Superior temporal gyrus (tissue), 1 donor: Measurements from ENCODE around the gene IL21R.

Experiments
- DNase-seq: peaks from one replicate; pipeline ENCODE4 v3.0.0-alpha.2; 2016; ENCODE audit errors: extremely low spot score

Gene IL21R

DNA sequence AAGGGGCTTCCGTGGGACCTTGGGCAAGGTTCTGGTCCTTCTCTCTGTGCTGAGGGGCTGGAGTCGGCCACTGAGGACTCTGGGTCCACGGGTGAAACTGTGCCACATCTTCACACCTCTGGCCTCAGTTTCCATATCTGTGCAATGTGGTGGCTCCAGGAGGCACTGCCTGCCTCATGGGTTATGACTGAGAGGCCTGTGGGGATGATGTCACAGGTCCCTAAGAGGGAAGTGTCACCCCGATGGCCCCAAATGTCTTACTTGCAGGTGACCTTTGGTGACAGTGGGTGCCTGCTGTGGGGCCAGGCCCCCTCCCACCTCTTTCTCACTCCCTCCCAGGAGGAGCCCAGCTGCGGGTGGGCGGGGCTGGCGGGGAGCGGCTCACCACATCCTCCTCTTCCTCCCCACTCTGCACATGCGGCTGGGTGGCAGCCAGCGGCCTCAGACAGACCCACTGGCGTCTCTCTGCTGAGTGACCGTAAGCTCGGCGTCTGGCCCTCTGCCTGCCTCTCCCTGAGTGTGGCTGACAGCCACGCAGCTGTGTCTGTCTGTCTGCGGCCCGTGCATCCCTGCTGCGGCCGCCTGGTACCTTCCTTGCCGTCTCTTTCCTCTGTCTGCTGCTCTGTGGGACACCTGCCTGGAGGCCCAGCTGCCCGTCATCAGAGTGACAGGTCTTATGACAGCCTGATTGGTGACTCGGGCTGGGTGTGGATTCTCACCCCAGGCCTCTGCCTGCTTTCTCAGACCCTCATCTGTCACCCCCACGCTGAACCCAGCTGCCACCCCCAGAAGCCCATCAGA, at the start of gene IL21R:
Gene IL21R (plus strand): TSS at position 407 of the 801 bp plus-strand sequence. CDS start 27,898 bp downstream, outside the sequence.
- DNase-seq: no peak

DNA sequence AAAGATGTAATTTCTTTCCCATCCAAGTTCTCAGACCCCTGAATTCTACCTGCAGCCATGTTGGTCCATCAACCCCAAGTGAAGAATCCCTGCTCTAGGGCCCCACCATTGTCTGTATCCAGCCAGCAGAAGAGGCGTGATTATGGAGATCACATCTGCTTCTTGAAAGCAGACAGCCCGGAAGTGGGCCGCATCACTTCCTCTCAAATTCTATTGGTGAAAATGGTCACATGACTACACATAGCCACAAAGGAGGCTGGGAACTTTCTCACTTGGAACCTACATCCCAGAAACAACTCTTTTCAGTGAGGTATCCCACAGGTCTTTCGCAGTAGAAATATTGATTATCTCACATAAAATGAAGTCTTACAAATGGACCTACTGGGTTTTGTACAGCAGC, 48.1 kb upstream of the IL21R start:
- no peak for DNase-seq

DNA sequence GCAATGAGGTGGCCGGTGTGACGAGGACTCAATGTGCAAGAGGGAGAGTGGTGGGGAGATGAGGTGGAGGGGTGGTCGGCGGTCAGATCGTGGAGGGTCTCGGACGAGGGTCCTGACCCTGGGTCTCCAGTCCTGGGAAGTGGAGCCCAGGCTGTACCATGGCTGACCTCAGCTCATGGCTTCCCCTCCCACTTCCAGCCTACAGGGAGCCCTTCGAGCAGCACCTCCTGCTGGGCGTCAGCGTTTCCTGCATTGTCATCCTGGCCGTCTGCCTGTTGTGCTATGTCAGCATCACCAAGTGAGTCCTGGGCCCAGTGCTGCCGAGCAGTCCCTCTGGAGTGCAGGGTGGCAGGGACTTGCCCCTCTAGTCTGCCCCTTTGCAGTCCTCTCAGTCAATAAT, 46.4 kb upstream of the IL21R start:
- no peak for DNase-seq

DNA sequence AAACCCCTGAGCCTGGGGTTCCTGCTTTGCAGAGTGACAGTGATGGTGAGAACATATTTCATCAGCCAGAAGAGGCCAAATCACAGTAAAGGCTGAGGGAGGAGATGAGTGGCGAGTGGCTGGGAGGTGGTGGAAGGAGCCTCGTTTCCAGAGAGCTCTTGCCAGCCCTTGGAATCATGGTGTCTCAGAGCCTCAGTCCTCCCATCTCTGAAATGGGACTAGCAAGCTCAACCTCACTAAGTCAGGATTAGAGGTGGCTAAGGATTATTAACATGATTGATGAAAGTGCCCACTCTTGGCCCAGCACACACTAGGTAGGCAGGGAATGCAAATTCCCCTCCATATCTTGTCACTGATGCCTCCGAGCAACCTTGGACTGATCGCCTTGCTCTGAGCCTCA, 45.2 kb upstream of the IL21R start:
- DNase-seq: no peak

DNA sequence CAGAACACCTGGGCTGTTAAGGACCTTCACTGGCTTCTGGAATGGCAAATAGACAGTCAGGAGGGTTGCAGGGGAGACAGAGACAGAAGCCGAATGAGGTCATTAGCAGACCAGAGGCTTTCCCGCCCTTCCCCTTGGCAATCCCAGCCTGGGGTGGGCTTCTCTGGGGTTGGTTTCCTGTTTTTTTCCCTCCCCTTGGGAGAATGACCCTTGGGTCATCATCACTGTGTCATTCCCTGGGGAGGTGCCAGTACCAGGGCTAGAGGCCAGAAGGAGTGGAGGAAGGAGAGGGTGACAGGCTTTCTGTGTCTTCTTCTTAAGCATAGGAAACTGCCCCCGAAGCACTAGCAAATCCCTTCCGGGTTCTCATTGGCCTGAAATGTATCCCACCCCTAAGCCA, 42.9 kb upstream of the IL21R start:
- no peak for DNase-seq

DNA sequence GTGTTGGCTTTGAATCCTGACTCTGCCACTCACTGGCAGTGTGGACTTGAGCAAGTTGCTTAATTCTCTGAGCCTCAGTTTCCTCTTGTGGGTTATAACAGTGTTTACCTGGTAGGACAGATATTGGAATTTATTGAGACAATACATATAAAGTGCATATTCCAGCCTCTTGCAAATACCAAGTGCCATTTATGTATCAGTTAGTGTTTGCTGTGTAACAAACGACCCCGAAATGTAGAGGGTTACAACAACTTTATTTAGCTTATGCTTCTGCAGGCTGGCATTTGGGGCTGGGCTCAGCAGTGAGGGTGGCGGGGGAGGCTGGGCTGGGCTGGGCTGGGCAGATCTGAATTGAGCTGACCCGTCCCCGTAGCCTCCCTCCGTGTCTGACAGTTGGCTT, 42.4 kb upstream of the IL21R start:
- no peak for DNase-seq

DNA sequence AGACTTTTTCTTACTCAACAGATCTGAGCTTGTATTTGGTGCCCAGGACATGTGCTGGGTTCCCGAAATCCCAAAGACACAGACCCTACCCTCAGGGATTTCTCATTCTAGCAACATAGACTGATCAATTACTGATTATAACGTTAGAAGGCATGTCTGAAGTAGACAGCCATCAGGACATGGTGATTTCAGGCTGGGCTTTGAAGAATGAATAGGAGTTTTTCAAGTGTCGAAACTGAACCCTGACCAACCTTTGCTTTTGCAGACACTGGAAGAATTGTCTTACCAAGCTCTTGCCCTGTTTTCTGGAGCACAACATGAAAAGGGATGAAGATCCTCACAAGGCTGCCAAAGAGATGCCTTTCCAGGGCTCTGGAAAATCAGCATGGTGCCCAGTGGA, 40.0 kb upstream of the IL21R start:
- DNase-seq: no peak

DNA sequence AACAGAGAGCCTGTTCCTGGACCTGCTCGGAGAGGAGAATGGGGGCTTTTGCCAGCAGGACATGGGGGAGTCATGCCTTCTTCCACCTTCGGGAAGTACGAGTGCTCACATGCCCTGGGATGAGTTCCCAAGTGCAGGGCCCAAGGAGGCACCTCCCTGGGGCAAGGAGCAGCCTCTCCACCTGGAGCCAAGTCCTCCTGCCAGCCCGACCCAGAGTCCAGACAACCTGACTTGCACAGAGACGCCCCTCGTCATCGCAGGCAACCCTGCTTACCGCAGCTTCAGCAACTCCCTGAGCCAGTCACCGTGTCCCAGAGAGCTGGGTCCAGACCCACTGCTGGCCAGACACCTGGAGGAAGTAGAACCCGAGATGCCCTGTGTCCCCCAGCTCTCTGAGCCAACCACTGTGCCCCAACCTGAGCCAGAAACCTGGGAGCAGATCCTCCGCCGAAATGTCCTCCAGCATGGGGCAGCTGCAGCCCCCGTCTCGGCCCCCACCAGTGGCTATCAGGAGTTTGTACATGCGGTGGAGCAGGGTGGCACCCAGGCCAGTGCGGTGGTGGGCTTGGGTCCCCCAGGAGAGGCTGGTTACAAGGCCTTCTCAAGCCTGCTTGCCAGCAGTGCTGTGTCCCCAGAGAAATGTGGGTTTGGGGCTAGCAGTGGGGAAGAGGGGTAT, 39.3 kb upstream of the IL21R start:
- DNase-seq: no peak

DNA sequence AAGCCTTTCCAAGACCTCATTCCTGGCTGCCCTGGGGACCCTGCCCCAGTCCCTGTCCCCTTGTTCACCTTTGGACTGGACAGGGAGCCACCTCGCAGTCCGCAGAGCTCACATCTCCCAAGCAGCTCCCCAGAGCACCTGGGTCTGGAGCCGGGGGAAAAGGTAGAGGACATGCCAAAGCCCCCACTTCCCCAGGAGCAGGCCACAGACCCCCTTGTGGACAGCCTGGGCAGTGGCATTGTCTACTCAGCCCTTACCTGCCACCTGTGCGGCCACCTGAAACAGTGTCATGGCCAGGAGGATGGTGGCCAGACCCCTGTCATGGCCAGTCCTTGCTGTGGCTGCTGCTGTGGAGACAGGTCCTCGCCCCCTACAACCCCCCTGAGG, 38.7 kb upstream of the IL21R start:
- no peak for DNase-seq

DNA sequence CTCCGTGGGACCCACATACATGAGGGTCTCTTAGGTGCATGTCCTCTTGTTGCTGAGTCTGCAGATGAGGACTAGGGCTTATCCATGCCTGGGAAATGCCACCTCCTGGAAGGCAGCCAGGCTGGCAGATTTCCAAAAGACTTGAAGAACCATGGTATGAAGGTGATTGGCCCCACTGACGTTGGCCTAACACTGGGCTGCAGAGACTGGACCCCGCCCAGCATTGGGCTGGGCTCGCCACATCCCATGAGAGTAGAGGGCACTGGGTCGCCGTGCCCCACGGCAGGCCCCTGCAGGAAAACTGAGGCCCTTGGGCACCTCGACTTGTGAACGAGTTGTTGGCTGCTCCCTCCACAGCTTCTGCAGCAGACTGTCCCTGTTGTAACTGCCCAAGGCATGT, 38.2 kb upstream of the IL21R start:
- DNase-seq: no peak

DNA sequence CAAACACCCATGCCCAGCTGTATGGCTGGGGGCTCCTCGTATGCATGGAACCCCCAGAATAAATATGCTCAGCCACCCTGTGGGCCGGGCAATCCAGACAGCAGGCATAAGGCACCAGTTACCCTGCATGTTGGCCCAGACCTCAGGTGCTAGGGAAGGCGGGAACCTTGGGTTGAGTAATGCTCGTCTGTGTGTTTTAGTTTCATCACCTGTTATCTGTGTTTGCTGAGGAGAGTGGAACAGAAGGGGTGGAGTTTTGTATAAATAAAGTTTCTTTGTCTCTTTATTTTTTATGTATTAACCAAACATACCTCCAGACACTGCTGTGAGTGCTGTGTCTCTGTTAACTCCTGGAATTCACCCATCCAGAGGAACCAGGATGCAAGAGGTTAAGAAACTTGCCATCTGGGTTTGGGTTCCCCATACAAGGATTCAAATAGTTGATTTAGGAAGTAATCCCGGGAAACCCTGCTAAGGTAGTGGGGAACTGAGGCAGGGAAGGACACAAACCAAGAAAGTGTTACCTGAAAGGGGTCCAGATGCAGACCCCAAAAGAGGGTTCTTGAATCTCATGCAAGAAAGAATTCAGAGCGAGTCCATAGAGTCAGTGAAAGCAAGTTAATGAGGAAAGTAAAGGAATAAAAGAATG, 37.4 kb upstream of the IL21R start:
- DNase-seq: no peak

DNA sequence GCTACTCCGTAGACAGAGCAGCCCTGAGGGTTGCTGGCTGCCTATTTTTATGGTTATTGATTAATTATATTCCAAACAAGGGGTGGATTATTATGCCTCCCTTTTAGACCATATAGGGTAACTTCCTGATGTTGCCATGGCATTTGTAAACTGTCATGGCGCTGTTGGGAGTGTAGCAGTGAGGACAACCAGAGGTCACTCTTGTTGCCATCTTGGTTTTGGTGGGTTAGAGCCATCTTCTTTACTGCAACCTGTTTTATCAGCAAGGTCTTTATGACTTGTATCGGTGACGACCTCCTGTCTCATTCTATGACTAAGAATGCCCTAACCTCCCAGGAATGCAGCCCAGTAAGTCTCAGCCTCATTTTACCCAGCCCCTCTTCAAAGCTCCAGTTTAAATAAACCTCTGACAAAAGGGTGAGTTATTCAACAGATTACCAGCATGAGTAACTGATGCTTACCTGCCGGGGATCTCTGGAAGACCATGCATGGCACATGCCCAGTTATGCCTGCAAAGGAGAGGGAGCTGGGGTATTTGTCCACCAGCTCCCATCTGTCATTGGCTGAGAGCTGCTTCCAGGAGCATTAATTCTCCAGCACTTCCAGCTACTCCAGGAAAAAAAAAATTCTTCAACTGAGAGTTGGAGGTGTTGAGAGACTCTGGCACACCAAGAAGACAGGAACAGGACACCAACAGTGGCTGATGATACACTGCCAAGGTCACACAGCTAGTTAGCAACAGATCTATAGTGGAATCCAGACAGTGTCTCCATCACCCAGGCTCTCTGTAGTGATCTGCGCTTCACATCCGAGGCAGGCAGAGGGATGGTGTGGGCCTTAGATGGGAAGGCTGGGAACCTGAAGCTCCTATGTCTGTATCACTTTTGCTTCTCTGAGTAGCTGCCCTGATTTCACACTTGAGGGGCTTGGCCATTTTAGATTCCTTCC, 36.6 kb upstream of the IL21R start:
- no peak for DNase-seq

DNA sequence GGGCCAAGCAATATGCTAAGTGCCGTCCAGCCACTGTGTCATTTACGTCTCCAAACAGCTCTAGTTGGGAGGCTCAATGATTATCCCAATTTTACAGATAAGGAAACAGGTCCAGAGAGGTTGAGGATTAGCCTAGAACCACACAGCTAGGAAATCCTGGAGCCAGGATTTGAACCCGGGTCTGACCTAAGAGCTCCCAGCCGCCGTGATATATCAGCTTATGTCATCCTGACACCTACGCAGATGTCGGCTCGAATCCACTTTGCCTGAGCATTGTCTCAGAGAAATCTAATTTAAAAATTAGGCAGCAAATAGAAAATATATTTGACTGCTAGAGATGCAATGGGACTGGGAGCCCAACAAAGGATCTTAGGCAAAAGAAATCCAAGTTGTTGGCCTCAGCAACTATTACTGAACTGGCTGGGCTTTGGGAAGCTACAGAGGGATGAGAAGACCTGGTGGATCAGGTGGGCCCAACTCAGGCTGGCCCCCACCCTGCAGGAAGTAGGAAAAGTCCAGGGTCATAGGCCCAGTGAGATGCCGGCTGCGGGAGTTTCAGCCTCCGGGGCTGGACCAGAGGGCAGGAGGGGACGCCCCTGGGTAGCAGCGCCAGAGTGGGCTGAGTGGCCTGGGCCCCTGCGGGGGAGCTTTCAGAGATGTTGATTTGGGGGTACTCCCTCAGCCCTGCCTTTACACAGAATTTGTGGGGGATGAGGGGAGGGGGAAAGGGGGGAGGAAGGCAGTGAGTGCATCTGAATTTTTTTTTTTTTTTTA, 35.1 kb upstream of the IL21R start:
- DNase-seq: no peak

DNA sequence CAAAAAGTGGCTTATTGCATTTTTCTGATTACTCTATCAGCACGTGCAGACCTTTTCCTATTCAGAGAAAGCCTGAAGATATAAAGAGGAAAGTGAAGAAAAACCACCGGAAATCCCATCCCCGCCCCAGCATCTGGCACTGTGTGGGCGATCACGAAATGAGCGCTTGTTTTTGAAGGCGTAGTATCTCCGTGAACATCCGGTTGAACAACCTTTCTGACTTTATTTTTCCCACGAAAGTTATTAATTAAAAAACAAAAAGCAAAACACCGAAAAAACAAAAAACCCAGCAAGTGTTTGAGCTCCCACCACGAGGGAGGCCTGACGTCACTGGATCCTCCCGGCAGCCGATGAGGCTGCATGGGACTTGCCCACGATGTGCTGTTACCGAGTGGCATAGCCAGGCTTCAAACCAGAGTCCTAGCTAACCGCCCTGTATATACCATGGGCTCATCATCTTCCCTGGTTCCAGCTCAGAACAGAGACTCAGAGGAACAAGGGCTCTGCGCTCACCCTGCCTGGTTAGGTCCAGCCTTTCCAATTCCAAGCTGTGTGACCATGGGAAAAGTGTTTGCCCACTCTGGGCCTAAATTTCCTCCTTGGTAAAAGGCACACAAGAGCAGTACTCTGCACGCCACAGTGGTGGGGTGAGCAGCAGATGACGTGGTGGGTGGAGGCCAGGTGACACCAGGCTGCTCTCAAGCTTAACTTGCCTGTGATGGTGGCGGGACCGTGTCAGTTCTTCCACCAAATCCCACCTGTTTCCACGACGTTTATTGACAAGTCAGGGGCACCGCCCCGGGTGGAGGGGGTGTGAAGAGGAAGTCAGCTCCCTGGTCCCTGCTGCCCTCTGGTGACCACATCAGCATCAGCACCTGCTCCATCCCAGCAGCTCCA, 34.3 kb upstream of the IL21R start:
- DNase-seq: peak; percentile 56

DNA sequence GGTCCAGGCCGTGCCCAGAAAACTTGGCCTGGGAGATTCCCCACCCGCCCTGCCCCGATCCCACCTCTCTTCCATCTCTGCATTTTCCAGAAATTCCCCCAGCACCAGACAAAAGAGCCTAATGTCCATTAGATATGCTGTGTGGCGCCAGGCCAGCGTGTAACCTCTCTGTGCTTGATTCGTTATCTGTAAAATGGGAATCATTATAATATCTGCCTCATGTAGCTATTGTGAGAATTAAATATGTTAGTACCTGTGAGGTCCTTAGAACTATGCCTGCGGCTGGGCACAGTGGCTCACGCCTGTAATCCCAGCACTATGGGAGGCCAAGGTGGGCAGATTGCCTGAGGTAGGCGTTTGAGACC, 33.6 kb upstream of the IL21R start:
- no peak for DNase-seq

DNA sequence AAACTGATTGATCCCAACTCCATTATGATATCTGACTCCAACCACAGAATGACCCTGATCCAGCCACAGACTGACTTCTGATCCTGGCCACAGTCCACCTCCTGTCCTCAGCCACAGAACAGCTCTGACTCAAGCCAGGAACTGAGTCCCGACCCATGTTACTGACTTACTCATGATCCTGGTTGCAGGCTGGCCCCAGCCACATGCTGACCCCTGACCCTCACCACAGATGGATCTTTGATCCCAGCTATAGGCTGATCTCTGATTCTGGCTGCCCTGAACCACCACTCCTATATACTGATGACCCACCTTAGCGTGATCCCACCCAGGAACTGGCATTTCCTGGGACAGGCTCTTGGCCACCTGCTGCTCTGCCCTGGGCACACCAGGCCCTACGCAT, 32.2 kb upstream of the IL21R start:
- DNase-seq: no peak

DNA sequence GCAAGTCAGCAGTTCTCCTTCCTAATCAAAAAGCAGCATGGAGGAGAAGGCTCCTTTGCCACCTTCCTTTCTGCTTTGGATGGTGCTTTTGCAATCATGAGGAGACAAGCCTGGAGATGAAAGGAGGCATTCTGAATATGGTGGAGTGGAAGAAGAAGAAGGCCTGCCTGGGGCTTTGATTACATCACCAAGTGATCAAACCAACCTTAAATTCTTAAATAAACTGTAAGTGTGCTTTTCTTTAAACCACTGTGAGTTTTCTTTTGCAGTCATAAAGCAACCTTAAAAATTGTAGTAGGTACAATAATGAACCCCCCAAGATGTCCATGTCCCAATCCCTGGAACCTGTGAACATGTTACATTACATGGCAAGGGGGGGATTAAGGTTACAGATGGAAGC, 31.7 kb upstream of the IL21R start:
- no peak for DNase-seq

DNA sequence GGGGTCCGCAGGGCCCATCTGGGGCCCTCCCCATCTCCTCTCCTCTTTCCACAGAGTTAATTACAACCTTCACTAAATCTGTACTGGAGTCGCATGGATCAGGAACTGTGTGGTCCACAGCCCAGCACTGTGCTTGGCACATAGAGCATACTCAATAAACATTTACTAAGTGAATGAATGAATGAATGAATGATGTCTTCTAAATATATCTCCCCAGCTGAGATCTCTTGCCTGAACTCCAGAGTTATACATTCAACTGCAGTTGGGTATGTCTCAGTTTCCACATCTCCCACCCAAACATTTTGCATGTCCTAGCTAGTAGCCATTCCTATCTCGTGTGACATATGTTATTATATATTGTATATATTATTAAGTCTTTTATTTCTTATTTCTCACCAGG, 28.7 kb upstream of the IL21R start:
- DNase-seq: no peak

DNA sequence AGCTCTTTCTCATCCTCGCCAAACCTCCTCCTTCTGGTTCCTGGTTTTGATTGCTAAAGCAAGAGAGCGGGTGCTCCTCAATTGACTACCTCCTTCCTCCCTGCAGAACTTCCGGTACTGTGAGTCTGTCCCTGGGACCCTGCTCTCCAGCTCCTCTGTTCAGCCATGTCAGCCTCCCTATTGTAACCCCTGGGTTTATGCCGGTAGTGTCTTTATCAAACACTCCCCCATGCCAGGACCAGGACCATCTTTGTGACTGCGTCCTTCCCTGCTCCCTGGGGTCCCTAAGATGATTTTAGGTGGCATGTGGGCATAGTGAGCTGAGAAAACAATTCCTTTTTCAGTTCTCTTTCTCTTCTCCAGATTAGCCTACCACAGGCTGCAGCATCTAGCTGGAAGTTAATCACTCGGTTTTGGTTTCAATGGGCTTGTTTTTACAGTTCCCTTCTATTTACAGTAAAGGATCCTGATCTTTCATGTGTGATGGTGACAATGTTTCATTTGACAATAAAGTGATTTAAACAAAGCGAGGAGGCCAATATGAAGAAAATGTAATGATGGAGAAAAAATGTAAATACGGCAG, 27.7 kb upstream of the IL21R start:
- DNase-seq: peak; percentile 10
